HG02973 (cell line): ENCODE data around the gene NFAT5.
"Not testable (repeated sequence)": the region's sequence is repeated elsewhere in the genome, so short reads cannot be mapped to it uniquely, and the experiment has no call there.

ENCODE experiments used
- ATAC-seq: cut with Tn5 transposase; IDR thresholded peaks from one replicate; pipeline ENCODE4 v1.9.1; 2021; ENCODE audit warnings: moderate library complexity; ENCODE audit not compliant: unreplicated experiment

NFAT5 gene

DNA sequence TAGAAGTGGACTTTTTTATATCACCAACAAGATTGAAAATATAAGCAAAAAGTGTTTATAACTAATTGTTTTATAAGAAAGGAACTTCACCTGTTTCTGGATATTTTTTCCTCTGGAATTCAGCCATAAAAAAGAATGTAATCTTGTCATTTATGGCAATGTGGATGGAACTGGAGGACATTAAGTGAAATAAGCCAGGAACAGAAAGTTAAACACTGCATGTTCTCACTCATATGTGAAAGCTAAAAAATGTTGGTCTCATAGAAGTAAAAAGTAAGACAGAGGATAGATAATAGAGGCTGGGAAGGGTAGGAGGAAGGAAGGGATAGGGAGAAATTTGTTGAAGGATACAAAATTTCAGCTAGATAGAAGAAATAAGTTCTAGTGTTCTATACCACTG, 67.6 kb downstream of the NFAT5 start:
- ATAC-seq: no peak

DNA sequence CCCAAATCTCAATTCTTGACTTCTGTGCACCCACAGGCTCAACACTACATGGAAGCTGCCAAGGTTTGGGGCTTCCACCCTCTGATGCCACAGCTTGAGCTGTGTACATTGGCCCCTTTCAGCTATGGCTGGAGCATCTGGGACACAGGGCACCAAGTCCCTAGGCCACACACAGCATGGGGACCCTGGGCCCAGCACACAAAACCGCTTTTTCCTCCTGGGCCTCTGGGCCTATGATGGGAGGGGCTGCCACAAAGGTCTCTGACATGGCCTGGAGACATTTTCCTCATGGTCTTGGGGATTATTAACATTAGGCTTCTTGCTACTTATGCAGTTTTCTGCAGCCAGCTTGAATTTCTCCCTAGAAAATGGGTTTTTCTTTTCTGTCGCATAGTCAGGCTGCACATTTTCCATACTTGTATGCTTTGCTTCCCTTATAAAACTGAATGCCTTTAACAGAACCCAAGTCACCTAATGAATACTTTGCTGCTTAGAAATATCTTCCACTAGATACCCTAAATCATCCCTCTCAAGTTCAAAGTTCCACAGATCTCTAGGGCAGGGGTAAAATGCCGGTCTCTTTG, 70.9 kb downstream of the NFAT5 start:
- not testable (repeated sequence) for ATAC-seq

DNA sequence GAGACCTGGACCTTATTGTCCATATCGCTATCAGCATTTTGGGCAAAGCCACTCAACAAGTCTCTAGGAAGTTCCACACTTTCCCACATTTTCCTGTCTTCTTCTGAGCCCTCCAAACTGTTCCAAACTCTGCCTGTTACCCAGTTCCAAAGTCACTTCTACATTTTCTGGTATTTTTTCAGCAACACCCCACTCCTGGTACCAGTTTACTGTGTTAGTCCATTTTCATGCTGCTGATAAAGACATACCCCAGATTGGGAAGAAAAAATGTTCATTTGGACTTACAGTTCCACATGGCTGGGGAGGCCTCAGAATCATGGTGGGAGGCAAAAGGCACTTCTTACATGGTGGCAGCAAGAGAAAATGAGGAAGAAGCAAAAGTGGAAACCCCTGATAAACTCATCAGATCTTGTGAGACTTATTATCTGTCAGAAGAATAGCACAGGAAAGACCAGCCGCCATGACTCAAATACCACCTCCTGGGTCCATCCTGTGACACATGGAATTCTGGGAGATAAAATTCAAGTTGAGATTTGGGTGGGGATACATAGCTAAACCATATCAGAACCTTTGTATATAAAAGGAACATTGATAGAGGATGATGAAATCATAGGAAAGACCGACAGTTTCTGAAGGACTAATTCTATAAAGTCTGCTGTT, 71.6 kb downstream of the NFAT5 start:
- ATAC-seq: not testable (repeated sequence)

DNA sequence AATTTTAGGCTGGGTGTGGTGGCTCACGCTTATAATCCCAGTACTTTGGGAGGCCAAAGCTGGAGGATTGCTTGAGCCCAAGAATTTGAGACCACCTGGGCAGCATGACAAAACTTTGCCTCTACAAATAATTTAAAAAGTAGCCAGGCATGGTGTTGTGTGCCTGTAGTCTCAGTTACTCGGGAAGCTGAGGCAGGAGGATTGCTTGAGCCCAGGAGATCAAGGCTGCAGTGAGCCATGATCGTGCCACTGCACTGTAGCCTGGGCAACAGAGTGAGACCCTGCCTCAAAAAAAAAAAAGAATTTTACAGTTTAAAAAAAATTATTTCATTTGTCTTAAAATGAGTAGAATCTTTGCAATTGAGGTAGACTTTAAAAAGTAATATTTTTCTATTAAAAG, 78.2 kb downstream of the NFAT5 start:
- not testable (repeated sequence) for ATAC-seq

DNA sequence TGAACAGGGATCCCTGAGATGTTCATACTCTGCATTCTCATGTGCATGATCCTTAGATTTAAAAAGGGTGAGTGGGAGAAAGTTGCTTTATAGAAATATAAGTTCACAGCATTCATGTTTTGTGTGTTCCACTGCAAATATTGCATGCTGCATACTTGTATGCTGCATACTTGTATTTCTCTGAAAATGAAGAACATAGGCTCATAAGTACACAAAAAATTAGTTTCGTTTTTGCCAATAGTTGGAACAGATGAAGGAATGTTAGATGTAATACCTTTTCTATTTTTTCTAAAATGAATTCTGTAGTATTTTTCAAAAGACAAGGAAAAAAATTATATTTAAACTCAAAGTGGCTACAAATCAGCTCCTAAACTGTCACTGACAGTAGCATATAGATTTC, 79.0 kb downstream of the NFAT5 start:
- no peak for ATAC-seq

DNA sequence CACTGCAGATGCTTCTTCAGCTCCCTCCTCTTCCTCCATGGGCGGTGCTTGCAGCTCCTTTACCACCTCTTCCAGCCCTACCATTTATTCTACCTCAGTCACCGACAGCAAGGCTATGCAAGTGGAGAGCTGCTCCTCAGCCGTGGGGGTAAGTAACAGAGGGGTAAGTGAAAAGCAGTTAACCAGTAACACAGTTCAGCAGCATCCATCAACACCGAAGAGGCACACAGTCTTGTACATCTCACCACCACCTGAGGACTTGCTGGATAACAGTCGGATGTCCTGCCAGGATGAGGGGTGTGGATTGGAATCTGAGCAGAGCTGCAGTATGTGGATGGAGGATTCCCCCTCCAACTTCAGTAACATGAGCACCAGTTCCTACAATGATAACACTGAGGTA, 81.3 kb downstream of the NFAT5 start:
- no peak for ATAC-seq

DNA sequence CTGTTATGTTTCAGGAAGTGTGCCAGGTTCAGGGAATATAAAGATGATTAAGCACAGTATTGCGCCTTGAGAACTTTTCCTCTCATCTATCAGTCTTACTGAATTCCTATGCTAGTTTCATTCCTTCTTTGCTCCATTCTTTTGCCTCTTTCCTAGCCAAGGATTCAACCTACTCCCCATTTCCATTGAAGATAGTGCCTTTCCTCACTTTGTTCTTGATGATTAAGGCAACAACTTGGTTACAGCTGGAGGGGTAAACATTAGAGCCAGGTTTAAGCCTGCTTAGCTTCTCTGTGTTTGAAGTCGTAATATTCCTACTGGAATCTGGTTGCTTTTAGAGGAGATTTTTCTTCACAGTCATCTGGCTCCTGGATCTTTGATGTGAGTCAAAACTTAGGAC, 85.5 kb downstream of the NFAT5 start:
- no peak for ATAC-seq

DNA sequence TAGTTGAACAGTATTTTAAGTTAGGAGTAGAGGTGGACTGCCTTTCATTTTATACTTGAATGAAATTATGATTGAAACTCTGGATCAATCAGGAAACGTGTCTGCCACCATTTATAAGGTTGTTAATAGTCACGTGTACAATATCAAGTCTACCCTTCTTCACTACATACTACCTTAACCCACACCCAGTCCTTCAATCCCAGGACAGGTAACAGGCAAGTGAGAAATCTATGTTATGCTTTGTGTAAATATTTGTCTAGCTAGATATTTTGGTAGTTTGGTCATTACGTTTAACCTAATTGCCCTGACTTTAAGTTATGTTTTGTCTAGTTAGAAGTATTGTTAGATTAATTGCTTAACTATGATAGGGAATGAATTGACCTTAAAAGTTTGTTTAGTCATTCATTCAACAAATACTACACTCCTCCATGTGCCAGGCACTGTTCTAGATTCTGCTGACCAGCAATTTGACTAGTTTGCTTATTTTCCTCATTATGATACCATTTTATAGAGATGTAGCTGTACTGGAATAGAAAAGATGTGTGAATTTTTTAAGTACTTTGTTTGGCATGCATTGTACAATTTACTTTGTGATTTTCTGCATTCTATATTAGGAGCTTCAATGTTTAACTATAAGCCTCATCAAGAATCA, 88.6 kb downstream of the NFAT5 start:
- ATAC-seq: no peak

DNA sequence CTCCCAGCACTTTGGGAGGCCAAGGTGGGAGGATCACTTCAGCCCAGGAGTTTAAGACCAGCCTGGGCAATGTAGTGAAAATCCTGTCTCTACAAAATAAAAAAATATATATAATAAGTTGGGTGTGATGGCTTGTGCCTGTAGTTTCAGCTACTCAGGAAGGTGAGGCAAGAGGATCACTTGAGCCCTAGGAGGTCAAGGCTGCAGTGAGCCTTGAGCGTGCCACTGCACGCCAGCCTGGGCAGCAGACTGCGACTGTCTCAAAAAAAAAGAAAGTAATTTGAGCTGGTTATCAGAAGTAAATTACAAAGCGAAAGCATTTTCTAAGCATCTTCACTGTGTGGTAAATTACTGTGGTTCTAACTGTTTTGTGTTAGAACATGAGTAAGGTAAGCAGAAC, 94.4 kb downstream of the NFAT5 start:
- ATAC-seq: no peak

DNA sequence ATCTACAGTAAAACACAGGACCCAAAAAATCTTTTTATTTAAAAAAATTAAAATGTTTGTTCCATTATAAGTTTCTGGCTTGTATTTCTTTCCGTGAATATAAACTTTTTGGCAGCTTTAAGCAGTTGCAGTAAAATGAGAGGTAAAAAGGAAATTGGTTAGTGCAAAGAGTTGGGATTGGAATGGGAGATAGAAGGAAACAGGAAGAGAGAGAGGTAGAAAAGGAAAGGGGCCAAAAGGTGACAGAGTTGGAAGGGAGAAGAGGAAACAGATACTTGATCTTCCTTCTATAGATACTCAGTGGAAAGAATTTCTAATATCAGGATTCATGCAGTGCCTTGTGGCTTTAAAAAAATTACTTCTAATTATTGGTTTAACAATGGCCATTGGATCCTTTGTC, 97.1 kb downstream of the NFAT5 start:
- no peak for ATAC-seq

DNA sequence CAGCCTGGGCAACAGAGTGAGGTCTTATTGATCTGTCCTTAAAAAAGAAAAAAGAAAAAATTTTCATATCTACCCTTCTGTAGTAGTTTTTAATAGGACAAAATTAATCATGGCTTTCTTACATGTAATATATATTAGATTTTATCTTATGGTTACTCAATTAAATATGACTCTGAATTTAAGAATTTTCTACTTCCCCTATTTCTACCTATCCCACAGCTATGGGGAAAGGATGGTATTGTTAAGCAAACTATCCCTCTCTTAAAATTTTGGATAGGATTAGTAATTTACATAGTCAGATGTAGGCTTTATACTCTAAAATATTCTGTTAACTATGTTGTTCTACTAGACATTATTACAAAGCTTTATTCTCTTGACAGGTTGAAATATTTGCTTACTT, 98.1 kb downstream of the NFAT5 start:
- ATAC-seq: no peak

DNA sequence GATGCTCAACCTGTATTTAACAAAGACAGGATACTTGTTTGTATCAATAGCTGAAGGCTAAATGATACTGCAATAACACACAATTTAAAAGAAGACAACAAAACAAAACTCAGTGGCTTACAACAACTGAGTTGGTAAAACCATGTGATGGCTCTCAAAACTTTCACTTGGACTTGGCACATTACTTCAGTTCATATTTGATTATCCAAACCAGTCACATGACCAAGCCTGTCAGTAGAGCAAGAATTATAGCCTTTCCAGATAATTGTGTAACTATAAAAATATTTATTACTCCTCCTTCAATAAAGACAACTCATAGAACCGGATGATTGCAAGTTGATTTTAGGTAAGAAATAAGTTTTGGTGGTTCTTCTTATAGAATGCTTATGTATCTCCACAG, 103.8 kb downstream of the NFAT5 start:
- no peak for ATAC-seq

DNA sequence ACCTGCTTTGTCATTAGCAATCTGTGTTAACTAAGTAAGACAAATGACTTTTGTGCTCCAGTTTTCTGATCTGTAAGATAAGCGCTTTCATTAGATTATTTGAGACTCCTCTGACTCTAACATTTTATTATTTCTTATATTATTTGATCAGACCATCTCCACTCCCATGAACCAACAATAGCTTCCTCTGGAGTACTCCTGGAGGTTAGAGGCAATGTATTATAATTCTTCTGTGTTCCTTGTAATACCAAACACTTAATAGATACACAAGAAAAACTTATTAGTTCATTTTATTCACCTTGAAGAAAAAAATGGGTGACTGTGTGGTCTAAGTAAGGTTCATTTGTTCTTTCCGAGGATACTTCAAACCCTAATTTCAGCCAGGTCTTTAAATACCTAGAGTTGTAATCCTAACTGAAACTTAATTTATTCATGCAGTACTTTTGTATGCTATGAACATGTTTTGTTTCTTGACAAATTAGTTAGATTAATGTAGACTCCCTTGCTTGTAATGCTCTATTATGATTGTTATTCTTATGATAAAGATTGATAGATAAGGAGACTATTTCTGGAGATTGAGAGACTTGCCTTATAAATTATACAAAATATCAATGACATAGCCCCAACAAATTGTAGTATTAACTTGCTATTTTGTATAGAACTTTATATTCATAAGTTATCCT, 106.7 kb downstream of the NFAT5 start:
- ATAC-seq: no peak

DNA sequence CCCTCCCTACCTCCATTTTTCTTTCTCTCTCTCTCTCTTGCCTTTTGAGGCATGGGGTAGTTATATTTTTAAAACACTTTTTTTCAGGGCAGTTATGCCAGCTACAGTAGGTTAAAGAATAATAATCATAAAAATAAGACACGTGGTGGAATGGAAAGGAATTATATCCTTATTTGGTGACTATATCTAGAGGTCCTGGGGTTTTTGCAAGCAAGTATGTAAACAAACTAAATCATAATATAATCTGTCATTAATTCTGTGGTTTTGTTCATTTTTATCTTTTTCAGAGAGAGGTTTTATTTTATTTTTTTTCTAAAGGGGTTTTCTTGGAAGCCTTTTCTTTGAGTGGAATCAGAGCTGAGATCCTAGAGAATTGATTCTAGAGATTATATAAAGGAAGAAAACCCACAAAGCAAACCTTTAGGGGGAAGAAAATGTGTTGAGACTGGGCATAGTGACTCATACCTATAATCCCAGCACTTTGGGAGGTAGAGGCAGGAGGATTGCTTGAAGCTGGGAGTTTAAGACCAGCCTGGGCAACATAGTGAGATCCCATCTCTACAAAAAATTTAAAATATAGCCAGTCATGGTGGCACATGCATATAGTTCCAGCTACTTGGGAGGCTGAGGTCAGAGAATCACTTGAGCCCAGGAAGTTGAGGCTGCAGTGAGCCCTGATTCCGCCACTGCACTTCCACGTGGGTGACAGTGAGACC, 107.4 kb downstream of the NFAT5 start:
- ATAC-seq: no peak

DNA sequence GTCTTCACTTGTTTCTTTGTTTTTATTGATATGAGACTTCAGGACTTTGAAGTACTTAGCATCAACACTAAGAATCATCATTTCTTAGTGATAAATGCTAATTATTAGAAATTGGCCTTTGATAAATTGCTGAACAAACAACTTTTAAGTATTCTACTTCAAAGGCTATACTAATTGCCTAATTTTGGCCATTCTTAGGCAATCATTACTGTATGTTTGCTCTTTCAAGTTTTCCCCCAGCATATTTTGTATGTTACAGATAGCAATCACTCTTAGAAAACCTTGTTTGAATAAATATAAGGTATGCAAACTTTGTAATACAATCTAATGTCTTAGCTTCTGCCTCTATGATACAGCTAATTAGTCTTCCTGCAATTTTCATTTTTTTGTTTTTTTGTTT, 114.6 kb downstream of the NFAT5 start:
- ATAC-seq: no peak

DNA sequence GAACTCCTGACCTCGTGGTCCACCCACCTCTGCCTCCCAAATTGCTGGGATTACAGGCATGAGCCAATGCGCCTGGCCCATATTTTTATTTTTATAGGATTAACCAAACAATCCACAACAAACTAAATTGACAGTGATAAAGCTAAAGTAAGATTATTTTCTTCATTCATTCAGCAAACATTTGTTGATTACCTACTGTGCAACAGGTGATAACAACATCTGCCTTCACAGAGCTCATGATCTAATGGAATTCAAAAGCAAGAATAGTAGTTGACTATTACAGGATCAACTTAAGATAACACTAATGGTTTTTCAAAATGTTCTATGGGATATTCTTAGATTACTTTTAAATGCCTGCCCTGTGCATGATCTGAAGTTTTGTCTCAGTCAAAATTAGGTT, 122.8 kb downstream of the NFAT5 start:
- no peak for ATAC-seq

DNA sequence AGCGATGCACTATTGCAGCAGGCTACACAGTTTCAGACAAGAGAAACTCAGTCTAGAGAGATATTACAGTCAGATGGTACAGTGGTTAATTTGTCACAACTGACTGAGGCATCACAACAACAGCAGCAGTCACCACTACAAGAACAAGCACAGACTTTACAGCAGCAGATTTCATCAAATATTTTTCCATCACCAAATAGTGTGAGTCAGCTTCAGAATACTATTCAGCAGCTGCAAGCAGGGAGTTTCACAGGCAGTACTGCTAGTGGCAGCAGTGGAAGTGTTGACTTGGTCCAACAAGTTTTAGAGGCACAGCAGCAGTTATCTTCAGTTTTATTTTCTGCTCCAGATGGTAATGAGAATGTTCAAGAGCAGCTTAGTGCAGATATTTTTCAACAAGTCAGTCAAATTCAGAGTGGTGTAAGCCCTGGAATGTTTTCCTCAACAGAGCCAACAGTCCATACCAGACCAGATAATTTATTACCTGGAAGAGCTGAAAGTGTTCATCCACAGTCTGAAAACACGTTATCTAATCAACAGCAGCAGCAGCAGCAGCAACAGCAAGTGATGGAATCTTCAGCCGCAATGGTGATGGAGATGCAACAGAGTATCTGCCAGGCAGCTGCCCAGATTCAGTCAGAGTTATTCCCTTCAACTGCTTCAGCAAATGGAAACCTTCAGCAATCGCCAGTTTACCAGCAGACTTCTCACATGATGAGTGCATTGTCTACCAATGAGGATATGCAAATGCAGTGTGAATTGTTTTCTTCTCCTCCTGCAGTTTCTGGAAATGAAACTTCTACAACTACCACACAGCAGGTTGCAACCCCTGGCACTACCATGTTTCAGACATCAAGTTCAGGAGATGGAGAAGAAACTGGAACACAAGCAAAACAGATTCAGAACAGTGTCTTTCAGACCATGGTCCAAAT, 126.5 kb downstream of the NFAT5 start:
- no peak for ATAC-seq

DNA sequence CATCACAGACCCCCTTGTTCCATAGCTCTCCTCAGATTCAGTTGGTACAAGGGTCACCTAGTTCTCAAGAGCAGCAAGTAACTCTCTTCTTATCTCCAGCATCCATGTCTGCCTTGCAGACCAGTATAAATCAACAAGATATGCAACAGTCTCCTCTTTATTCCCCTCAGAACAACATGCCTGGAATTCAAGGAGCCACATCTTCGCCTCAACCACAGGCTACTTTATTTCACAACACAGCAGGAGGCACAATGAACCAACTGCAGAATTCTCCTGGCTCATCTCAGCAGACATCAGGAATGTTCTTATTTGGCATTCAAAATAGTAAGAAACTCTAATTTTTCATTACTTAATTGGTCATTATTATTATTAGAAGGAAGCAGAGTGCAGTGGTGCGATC, 128.2 kb downstream of the NFAT5 start:
- ATAC-seq: no peak

DNA sequence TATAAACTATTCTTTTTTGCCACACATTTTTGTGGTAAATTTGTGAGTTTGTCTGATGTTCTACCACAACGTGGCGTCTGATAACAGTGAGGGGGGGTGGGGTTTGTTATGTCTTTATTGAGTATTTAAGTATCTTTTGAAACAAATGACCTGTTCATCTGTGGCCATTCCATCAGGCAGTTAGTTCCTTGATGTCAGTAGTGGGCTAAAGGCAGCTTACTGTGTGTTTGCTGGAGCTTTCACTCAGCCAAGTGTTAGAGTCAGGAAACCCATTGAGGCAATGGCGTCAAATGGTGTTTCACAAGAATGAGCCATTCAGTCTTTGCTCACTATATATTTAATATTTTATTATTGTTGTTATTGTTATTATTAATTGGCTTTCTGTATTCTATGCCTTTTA, 132.6 kb downstream of the NFAT5 start:
- ATAC-seq: no peak

DNA sequence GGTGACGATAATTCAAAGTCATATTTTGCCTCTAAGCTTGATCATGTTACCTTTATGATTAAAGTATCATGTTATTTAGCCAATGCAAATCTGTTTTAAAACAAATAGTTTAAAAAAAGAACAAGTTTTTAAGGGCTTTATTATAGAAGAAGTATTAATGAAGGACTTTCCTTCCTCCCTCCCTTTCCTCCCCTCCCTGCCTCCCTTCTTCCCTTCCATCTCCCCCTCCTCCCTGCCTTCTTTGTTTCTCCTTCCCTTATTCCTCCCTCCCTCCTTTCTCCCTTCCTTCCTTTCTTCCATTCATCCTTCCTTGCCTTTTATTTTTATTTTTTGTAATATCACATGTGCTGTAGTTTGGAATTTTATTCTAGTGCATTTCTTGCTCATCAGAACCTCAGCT, 134.1 kb downstream of the NFAT5 start:
- ATAC-seq: no peak
